ENCODE measurements around the gene ZMAT5.
A peak's percentile ranks its signal among the peaks of the same experiment; 100 is the strongest.

ZMAT5 gene

DNA sequence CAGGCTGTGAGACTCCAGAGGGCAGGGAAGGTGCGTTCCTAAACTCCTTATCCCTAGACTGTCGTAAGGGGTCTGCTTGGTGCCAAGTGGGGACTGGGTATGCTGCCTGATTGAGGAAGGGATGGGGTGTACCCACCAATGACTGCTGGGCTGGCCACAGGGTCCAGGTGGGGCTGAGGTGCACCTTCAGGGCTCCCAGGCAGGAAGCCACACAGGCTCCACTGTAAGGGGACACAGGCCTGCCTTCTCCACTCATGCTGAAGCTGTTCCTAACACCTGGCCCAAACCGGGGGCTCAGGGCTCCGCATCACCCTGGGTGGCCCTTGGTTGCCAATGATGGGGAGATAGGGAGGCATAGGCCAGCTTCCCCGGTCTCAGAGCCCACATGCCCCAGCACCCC is 26.6 kb downstream of the ZMAT5 start:
- no peak for DNase-seq
- H3K27me3 Mint-ChIP-seq: no peaks in the 10 kb centered on the region
- H3K4me3 Mint-ChIP-seq: no peak overlapping the region
- no peaks in the 10 kb centered on the region for H3K9me3 Mint-ChIP-seq
- no peak overlapping the region for H3K27ac Mint-ChIP-seq
- no peaks in the 10 kb centered on the region for H3K4me1 Mint-ChIP-seq (ENCODE audit: low read depth in 2 of 2)
- ATAC-seq (replicated peaks): no peak
- peaks cover 11% of the 10 kb centered on the region for H3K36me3 Mint-ChIP-seq (ENCODE audit: insufficient read depth)

DNA sequence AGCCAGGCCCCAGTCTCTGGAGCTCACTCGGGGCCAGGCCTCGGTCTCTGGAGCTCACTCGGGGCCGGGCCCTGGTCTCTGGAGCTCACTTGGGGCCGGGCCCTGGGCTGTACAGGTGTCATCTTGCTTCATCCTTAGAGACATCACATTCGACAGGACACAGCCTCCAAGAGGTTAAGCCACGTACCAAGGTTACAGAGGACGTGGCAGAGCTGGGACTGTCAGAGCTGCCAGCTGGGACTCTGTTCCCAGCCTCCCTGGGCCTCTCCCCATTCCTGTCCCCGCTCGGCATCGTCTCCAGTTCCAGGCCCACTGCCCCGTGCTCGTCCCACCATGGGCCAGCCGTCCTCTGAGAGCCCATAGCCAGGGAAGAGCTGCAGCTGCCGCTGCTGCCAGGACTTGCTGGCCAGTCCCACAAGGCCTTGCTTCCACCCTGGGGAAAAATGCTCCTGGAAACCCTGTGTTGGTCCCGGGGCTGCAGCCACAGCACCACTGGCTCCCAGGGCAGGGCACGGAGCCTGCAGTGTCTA is 27.4 kb downstream of the ZMAT5 start:
- H3K27me3 Mint-ChIP-seq: no peaks in the 10 kb centered on the region
- DNase-seq: no peak
- no peak overlapping the region for H3K4me3 Mint-ChIP-seq
- H3K36me3 Mint-ChIP-seq (ENCODE audit: insufficient read depth): peaks cover 11% of the 10 kb centered on the region
- no peak for ATAC-seq (replicated peaks)
- no peaks in the 10 kb centered on the region for H3K4me1 Mint-ChIP-seq (ENCODE audit: low read depth in 2 of 2)
- no peaks in the 10 kb centered on the region for H3K9me3 Mint-ChIP-seq
- H3K27ac Mint-ChIP-seq: no peak overlapping the region

DNA sequence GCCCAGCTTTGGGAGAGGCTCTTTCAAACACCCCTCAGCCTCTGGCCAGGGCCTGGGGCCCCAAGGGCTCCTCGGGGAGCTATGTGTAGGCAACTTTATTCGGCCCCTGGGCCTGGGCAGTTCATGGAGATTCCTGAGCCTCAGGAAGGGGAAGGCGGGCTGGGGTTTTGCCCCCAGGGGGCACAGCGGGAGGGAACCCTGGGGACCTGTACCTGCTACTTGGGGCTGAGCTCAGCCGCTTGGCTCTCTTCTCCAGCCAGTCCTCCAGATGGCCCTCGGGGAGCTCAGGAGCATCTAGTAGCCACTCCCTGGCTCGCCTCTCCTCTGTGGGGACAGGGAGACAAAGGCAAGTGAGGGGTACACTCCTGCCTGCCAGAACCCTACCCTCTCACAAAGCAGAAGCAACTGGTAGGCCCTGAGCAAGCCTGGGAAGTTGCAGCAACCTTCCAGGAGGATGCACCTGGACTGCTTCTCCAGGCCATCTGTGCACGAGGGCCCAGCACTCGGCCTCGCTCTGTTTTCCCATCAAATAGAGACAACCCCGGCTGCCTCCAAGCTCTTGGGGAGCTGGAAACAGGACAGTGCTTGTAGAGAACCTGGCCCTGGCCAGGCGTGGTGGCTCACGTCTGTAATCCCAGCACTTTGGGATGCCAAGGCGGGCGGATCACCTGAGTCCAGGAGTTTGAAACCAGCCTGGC is 28.5 kb downstream of the ZMAT5 start:
- Mint-ChIP-seq H3K4me1 (ENCODE audit: low read depth in 2 of 2) (no peaks in the 10 kb centered on the region), H3K27ac (peak overlapping the region in 1 of 2 donors; percentile 74), H3K27me3 (no peaks in the 10 kb centered on the region), H3K36me3 (ENCODE audit: insufficient read depth) (peaks cover 11% of the 10 kb centered on the region), H3K9me3 (no peaks in the 10 kb centered on the region), H3K4me3 (no peak overlapping the region)
- no peak for ATAC-seq (replicated peaks)
- DNase-seq: no peak

DNA sequence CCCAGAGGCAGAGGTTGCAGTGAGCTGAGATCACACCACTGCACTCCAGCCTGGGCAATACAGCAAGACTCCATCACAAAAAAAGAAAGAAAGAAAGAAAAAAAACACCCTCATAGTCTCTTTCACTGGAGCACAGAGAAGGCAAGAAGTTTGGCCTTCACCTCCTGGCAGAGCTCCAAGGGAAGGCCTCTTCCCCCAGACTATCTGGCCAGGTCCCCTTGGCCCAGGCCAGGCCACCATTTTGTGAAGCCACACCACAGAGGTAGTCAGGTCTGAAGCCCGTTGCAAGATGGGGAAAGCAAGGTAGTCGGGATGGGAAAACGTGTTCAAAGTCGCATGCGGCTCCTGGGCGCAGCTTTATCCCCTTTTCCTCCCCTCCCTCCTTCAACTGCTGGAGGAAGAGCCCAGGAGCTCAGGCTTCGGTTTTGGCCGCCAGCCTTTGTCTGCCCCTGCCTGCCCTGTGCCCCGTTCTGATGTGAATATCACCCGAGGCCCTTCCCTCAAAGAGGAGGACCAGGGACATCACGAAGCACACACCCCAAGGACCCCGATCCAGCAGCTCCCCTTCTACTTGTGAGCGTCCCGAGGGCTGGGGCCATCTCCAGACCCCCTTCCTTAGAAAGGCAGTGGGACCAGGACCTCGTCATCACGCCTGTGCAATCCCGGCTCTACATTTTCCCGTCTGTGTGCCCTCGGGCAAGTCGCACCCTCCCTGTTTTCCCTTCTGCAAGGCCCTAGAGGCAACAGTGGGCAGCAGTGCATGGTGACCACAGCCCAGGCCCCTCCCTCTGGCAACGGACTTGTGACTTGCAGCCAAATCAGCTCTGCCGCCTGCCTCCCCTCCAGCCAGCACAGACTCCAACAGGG is 29.3 kb downstream of the ZMAT5 start:
- H3K9me3 Mint-ChIP-seq: no peaks in the 10 kb centered on the region
- no peak for ATAC-seq (replicated peaks)
- no peaks in the 10 kb centered on the region for H3K4me1 Mint-ChIP-seq (ENCODE audit: low read depth in 2 of 2)
- peak overlapping the region in 1 of 2 donors; percentile 49 for H3K27ac Mint-ChIP-seq
- H3K36me3 Mint-ChIP-seq (ENCODE audit: insufficient read depth): peaks cover 11% of the 10 kb centered on the region
- H3K27me3 Mint-ChIP-seq: no peaks in the 10 kb centered on the region
- no peak for DNase-seq
- H3K4me3 Mint-ChIP-seq: no peak overlapping the region

DNA sequence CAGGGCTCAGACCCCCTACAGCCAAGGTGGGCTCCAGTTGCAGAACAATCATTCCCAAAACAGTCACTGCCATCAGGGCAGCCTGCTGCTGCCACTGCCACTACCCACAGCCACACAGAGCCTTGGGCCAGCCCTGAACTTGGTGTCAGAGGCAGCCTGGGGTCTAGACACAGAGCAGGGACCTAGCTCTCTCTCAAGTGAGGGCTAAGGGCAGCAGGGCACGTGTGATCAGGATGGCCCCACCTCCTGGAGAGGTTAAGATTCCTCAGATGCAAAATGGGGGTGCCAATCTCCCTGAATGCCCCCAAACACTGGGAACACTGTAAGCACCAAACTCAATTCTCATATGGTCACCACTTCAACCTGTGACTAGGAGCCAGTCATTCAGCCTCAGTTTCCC is 31.4 kb downstream of the ZMAT5 start:
- DNase-seq (no peak), ATAC-seq (replicated peaks) (no peak)
- H3K9me3 Mint-ChIP-seq: no peaks in the 10 kb centered on the region
- peaks cover 11% of the 10 kb centered on the region for H3K36me3 Mint-ChIP-seq (ENCODE audit: insufficient read depth)
- H3K27me3 Mint-ChIP-seq: no peaks in the 10 kb centered on the region
- no peaks in the 10 kb centered on the region for H3K4me1 Mint-ChIP-seq (ENCODE audit: low read depth in 2 of 2)
- peak overlapping the region in 1 of 2 donors; percentile 77 for H3K27ac Mint-ChIP-seq
- H3K4me3 Mint-ChIP-seq: no peak overlapping the region

DNA sequence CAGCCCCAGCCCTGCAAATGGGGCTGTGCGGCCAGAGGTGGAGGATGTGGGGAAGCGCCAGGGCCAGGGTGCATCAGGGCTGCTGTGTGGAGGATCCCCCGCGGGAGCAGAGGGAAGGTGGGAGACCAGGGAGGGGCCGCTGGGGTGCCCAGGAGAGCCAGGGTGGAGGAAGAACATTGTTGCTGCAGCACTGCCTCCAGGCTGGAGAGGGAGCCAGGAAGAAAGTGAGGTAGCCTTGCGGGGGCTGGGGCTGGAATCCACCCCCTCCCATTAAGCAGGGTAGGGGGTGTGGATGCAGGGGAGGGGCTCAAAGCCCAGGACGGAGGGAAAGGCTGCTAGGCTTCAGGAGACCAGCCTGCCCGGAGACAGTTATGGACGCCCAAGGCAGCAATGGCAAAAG is 32.0 kb downstream of the ZMAT5 start:
- Mint-ChIP-seq H3K4me1 (ENCODE audit: low read depth in 2 of 2) (no peaks in the 10 kb centered on the region), H3K9me3 (no peaks in the 10 kb centered on the region), H3K27ac (no peak overlapping the region), H3K27me3 (no peaks in the 10 kb centered on the region), H3K36me3 (ENCODE audit: insufficient read depth) (peaks cover 11% of the 10 kb centered on the region), H3K4me3 (no peak overlapping the region)
- DNase-seq (no peak), ATAC-seq (replicated peaks) (no peak)

DNA sequence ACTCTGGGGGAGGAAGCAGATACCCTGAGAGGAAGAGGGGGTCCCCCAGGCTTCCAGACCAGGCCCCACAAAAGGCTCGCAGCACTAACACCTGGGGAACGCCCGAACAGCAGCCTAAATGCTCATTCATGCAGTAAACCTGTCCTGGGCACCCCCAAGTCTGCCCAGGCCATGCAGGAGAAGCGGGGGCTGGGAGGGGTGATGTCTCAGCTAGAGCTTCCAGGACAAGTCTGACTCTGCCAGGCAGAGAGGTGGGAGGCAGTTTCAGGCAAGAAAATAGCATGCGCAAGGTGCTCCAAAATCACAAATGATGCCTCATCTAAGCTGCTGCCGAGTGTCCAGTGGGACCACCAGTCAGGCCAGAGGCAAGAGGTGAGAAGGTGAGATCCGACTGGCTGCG is 32.4 kb downstream of the ZMAT5 start:
- no peak overlapping the region for H3K4me3 Mint-ChIP-seq
- no peak overlapping the region for H3K27ac Mint-ChIP-seq
- ATAC-seq (replicated peaks) (no peak), DNase-seq (no peak)
- H3K4me1 Mint-ChIP-seq (ENCODE audit: low read depth in 2 of 2): no peaks in the 10 kb centered on the region
- H3K27me3 Mint-ChIP-seq: no peaks in the 10 kb centered on the region
- H3K36me3 Mint-ChIP-seq (ENCODE audit: insufficient read depth): peaks cover 11% of the 10 kb centered on the region
- no peaks in the 10 kb centered on the region for H3K9me3 Mint-ChIP-seq

DNA sequence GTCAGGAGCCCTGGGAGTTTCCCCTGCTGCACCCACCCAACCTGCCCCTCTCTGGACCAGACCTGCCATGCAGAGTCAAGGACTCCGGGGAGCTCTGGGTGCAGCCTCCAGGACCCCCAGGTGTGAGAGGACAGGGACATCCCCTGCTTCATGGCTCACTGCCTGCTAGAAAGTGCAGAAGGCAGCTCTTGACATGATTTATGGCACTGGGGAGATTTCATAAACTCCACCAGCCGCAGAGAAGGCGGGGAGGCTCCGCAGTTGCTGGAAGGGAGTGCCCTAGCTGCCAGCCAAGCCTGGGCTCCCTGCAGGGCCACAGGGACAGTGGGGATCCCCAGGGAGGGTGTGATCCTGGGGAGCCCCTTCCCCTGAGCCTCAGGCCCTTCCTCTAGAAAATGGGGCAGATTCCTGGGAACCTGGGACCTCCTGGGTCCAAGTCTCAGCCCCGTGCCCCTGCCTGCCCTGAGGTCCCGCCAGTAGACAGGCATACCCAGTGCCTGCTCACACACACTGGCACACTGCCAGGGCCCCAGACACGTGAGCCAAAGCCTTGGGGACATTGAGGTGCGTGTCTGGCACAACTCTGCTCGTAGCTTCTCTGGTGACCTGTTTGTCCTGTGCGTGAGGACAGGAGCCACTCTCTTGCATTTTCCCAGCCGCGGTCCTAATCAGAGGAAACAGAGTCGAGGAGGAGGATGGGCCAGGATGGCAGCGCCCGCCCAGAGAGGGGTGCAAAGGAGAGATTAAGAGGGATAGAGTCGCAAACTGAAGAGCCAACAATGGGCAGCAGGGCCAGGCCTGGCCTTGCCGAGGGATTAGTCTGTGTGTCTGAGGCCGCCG is 33.2 kb downstream of the ZMAT5 start:
- H3K4me1 Mint-ChIP-seq (ENCODE audit: low read depth in 2 of 2): no peaks in the 10 kb centered on the region
- no peak for ATAC-seq (replicated peaks)
- H3K36me3 Mint-ChIP-seq (ENCODE audit: insufficient read depth): peaks cover 7% of the 10 kb centered on the region
- no peak overlapping the region for H3K27ac Mint-ChIP-seq
- DNase-seq: no peak
- H3K27me3 Mint-ChIP-seq: no peaks in the 10 kb centered on the region
- H3K4me3 Mint-ChIP-seq: no peak overlapping the region
- no peaks in the 10 kb centered on the region for H3K9me3 Mint-ChIP-seq

DNA sequence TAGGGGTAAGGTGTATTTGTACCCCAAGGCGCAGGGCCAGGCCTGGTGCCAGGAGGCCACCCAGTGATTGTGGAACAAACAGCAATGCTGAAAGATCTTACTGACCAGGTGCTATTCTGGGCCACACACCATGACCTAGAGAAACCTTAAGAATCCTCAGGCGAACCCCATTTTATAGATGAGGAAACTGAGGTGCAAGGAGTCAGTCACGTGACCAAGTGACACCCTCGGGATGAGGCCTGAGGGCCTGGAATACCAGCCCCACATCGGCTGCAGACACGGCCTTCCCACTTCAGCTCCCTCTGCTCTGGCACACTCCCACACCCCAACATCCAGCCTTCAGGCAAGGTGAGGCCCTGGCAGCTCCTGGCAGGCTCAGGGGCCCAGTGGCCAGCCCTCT is 33.9 kb downstream of the ZMAT5 start:
- Mint-ChIP-seq H3K27ac (no peak overlapping the region), H3K36me3 (ENCODE audit: insufficient read depth) (peaks cover 3% of the 10 kb centered on the region)
- no peak for DNase-seq

DNA sequence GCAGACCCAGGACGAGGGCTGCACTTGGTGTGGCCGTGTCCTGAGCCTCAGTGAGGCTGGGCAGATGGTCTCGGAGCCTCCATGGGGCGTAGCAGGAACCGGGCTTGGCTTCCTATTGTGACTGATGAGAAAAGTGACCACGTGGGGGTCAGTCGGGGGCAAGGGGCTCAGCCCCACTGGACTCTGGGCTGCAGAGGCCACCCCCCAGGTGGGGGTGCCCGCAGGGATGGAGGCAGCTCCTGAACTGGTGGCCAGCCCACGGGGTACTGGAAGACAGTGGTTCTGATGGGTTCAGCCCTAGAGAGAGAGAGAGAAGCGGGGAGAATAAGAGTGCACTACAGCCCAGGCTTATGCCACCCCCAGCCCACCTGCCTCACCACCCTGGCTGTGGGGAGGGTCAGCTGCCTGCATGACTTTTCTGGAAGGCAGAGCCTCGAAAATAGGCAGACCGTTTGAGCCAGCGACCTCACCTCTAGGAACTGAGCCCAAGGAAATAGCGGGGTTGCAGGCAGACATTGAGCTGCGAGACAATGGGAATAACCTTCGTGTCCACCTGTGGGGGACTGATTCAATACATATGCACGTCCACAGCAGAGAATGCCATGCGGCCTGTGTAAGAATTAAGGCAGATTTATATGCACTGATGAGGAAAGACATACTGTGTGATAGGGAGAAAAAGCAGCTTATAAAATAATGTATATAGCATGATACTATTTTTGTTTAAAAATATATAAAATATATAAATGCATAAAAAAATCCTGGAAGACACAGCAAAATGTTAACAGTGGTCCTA is 35.6 kb downstream of the ZMAT5 start:
- Mint-ChIP-seq H3K4me1 (ENCODE audit: low read depth in 2 of 2) (peaks cover 0 to 2% of the 10 kb centered on the region in 2 donors), H3K4me3 (no peak overlapping the region), H3K9me3 (no peaks in the 10 kb centered on the region), H3K27ac (no peak overlapping the region), H3K36me3 (ENCODE audit: insufficient read depth) (no peaks in the 10 kb centered on the region), H3K27me3 (no peaks in the 10 kb centered on the region)
- no peak for DNase-seq
- ATAC-seq (replicated peaks): no peak

More for the DNA sequence above, 33.9 kb downstream of the ZMAT5 start:
- no peak overlapping the region for H3K4me3 Mint-ChIP-seq
- no peak for ATAC-seq (replicated peaks)
- H3K4me1 Mint-ChIP-seq (ENCODE audit: low read depth in 2 of 2): no peaks in the 10 kb centered on the region
- H3K27me3 Mint-ChIP-seq: no peaks in the 10 kb centered on the region
- H3K9me3 Mint-ChIP-seq: no peaks in the 10 kb centered on the region

DNA sequence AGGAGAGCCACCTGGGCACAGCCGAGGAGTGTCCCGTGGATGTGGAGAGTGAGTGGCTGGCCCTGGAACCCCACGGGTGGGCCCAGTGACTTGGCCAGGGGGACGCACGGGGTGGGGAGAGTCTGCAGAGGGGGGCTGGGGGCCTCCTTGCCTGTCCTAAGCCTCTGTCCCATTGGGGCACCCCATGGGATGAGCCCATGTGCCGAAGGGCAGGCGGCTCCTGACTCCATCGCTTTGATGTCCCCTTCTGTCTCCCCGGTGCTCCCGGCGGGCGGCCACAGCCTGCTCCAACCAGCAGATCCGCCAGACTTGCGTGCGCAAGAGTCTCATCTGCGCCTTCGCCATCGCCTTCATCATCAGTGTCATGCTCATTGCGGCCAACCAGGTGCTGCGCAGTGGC is 37.6 kb downstream of the ZMAT5 start:
- DNase-seq: no peak
- ATAC-seq (replicated peaks): no peak
- Mint-ChIP-seq H3K4me1 (ENCODE audit: low read depth in 2 of 2) (peaks cover 0 to 2% of the 10 kb centered on the region in 2 donors), H3K27ac (no peak overlapping the region), H3K27me3 (peaks cover 0 to 10% of the 10 kb centered on the region in 2 donors), H3K4me3 (no peak overlapping the region), H3K36me3 (ENCODE audit: insufficient read depth) (no peaks in the 10 kb centered on the region), H3K9me3 (no peaks in the 10 kb centered on the region)

DNA sequence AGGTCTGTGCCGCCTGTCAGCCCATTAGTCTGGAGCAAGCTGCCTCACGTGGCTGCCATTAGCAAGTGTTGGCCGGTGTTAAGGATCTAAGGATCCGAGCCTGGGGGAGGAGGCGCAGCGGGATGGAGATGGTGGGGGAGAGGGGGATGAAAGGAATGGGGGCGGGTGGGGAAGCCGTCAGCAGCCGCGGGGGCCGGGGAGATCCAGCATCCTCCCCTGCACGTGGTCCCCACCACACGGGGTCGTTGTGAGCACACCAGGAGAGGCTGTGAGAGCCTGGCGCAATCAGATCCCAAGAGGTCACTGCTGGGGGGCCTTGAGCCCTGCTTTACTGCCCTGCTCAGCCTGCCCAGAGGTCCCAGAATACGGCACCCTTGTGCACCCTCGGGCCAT is 39.7 kb downstream of the ZMAT5 start:
- H3K9me3 Mint-ChIP-seq: no peaks in the 10 kb centered on the region
- no peak overlapping the region for H3K27ac Mint-ChIP-seq
- peaks cover 0 to 30% of the 10 kb centered on the region in 2 donors for H3K27me3 Mint-ChIP-seq
- H3K4me1 Mint-ChIP-seq (ENCODE audit: low read depth in 2 of 2): peaks cover 0 to 2% of the 10 kb centered on the region in 2 donors
- no peaks in the 10 kb centered on the region for H3K36me3 Mint-ChIP-seq (ENCODE audit: insufficient read depth)
- no peak for ATAC-seq (replicated peaks)
- no peak for DNase-seq
- no peak overlapping the region for H3K4me3 Mint-ChIP-seq
